Stimulated activated CD4-positive, alpha-beta T cell treated with anti-CD3 and anti-CD28 coated beads, Interleukin-1b, Interleukin-23, amount 100 ng/mL, for 48 hours (primary cell): ENCODE data around the gene UNC93A.
"Not testable (repeated sequence)": the region's sequence is repeated elsewhere in the genome, so short reads cannot be mapped to it uniquely, and the experiment has no call there.

Experiments
- DNase-seq: peaks from one replicate; pipeline ENCODE4 v3.0.0-alpha.2; 2020

UNC93A gene

GRCh38 chr6:167294651-167295494 lies 3.8 kb downstream of the UNC93A start:
- no peak for DNase-seq

DNA sequence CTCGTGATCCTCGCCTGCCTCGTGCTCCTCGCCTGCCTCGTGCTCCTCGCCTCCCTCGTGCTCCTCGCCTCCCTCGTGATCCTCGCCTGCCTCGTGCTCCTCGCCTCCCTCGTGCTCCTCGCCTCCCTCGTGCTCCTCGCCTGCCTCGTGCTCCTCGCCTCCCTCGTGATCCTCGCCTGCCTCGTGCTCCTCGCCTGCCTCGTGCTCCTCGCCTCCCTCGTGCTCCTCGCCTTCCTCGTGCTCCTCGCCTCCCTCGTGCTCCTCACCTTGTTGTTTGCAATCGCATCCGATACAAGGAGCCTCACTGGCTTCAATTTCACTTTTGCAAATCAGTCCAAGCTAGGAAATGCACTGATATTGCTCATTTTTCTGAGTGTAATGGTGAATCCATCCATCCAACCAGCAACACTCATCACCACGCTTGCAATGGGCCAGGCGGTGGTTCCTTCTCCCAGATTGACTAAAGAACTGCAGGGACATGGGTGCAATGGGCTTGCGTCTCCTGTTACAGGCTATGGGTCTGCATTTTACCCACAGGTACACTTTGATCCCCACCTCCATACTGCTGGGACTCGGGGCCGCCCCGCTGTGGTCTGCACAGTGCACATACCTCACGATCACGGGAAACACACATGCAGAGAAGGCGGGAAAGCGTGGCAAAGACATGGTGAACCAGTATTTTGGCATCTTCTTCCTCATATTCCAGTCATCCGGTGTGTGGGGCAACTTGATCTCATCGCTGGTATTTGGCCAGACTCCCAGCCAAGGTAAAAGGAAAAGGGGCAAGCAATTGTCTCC lies 4.6 kb downstream of the UNC93A start:
- no peak for DNase-seq

DNA sequence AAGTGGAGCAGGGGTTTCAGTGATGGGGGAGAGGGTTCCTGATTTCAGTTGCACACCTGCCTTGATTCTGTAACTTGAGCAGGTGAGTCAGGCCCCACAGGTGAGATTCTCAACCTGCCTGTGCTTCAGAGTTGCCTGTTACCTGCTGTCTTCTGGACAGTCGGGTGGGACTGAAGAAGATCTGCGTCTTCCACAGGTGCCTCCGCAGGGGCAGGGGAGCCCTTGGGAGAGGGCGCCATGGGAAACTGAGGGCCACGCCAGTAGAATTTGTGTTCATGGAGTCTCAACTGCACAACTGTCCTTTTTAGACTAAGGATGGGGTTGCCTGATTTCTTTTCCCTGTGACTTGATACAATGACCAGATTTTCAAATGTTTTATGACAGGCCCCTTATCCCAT lies 5.2 kb downstream of the UNC93A start:
- DNase-seq = no peak

GRCh38 chr6:167296902-167297301 lies 5.8 kb downstream of the UNC93A start:
- no peak for DNase-seq

DNA sequence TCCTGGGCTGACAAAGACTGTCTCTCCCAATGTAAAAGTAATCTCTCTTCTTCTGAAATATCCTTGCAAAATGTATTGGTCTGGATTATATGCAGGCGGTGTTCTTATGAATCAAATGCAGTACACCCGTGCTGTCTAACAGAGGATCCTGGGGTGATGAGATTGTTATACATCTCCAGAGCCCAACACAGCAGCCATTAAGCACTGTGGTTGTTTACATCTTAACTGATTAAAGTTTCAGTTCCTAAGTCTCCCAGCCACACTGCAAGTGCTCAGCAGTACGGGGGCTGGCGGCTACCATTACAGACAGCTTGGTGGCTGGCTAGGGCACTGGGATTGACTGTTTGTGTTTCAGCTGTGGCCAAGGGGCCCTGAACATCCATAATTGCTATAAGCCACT lies 7.0 kb downstream of the UNC93A start:
- DNase-seq = no peak

DNA sequence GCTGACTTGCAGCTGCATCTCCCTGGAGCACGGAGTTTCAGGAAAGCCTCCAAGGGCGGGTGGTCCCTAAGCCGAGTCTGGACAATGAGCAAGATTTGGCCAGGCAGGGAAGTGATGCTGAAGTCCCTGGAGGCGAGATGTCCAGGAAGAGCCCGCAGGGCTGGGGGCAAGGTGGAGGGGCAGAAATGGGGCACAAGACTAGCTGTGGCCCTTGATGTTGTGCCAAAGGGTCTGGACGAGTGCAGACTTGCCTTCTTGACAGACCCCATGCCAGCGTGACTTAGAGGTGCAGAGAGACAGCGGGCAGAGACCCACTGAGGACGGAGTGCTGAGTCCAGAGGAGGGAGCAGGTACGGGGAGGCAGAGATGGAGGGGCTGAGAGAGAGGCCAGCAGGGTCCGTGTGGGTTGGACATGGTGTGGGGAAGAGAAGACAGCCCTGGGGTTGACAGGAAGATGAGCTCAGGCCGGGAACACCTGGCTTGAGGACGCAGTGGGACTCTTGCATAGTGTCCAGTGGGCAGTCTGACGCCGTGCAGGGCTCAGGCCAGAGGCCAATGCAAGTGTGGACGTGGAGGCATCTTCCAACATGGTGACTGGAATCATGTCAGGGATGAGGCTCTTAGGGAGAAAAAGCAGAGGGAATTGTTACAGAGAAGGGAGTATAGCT lies 8.7 kb downstream of the UNC93A start:
- no peak for DNase-seq

- no peak for DNase-seq
Measured at GRCh38 chr6:167300902-167301777, 10.0 kb downstream of the UNC93A start.

GRCh38 chr6:167302074-167302473 lies 11.0 kb downstream of the UNC93A start:
- DNase-seq = no peak

- DNase-seq = no peak
Measured at GRCh38 chr6:167302796-167303195, 11.7 kb downstream of the UNC93A start.

DNA sequence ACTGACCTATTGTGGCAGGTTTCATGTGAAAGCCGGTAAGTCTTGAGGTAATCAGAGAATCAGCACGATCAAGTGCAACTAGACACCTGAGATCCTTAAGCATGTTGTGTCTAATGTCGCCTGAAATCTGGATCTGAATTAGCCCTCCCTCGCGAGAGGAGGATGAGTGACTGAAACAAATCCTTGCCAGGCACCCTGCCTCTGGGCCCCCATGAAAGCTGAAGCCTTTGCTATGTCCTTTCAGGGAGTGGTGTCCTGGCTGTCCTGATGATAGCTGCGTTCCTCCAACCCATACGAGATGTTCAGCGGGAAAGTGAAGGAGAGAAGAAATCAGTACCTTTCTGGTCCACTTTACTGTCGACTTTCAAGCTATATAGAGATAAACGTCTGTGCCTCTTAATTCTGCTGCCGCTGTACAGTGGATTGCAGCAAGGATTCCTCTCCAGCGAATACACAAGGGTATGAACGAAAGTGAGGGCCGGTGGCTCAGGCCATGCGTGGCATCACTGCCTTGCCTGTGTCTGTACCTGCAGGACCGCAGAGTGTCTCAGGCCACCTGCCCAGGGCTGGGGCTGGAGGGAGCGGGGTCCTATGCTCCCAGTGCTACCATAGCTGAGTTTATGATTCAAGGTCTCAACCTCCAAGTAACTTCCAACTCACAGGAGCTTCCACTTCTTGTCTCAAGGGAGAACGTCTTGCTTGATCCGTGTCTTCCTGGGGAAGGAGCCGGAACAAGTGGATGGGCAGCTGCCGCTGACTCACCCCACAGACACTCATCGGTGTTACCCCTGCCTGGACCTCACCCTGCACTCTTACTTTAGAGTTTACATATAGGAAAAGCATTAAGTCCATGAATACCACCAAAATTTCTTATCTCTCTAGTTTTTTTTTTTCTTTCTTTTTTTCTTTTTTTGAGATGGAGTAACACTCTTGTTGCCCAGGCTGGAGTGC lies 12.8 kb downstream of the UNC93A start:
- no peak for DNase-seq

GRCh38 chr6:167304912-167305311 lies 13.8 kb downstream of the UNC93A start:
- DNase-seq = no peak

- no peak for DNase-seq
Measured at GRCh38 chr6:167305796-167306195, 14.7 kb downstream of the UNC93A start.

- no peak for DNase-seq
Measured at GRCh38 chr6:167306401-167306998, 15.4 kb downstream of the UNC93A start.

- no peak for DNase-seq
Measured at GRCh38 chr6:167307342-167307955, 16.3 kb downstream of the UNC93A start.

DNA sequence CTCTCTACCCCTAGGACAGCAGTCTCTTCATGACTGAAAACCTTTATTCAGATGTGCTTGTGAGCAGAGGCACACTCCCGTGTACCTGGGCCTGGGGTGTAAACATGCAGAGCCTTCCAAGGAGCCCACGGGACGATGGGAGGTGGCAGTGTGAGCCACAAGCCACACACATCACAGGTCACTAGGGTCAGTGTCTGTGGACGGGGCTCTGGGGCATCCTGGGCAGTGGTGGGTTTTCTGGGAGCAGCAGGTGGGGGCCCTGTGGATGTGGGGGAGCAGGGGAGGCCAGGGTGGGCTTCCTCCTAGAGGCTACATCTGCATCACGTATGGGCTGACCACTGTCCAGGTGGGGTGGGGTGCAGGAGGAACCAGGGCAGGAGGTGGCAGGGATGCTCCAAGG lies 17.1 kb downstream of the UNC93A start:
- DNase-seq = no peak

DNA sequence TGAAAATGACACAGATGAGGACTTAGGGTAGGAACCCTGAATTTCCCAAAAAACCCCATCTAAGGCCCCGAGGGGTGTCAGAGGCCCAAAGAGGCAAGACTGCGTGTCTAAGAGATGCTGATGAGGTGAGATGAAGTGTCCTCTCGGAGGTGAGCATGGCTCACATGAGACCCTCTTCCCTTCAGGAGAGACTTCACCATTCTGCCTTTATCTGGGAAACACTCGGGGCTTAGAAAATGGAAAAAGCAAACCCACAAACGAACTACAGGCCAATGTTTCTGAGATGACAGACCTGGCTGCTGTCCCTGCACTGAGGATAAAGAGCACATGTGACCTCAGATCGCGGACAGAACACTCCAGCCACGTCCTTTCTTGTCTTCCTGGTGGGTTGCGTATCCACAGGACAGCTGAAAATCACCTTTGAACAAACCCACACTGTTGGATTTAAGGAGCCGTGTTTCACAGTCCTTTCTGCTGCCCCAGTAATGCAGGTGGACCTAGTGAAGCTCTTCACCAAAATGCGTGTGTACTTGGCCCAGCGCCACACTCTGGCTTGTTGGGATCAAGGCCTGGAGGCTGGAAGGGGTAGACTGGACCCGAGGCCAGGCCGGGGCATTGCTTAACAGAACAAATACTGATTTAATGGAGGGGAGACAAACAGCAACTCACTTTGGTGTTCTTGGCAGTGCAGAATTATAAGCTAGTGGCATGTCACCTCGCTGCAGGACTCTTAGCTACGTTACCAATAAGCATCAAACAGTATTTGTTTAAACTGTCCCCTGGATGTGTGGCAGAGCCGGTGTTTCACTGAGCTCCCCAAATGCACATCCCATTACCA lies 18.5 kb downstream of the UNC93A start:
- DNase-seq = not testable (repeated sequence)

DNA sequence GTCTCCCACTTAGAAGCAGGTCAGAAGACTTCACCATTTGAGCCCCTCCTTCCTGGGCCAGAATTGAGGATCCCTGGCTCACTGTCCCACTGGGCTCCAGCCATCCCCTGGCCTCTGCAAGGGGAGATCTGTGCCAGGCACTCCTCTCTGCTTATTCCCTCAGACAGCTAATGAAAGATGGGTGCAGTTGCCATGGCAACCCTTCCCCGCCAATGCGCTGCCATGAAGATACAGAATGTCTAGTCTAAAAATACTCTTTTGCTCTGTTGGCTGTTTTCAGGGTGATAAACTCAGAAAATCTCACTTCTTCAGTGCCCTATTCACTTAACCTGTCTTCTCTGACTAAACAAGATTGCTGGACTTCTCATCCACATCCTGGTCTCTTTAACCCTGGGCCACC lies 20.2 kb downstream of the UNC93A start:
- no peak for DNase-seq

- DNase-seq = not testable (repeated sequence)
Measured at GRCh38 chr6:167311691-167312090, 20.6 kb downstream of the UNC93A start.

GRCh38 chr6:167314180-167314821 lies 23.2 kb downstream of the UNC93A start:
- no peak for DNase-seq
